H1 (cell line): Measurements from ENCODE around the gene SMIM1. TPM values are rescaled to one million over a fixed set of nuclear protein-coding genes. Genes with fewer than 3 reads are reported as not detected.
A peak's percentile ranks its signal among the peaks of the same experiment; 100 is the strongest.

Experiments
- ATF3 ChIP-seq: IDR thresholded peaks from 2 replicates; pipeline ENCODE4 v1.6.1; 2011; ENCODE audit warnings: low read depth, mild to moderate bottlenecking, low read length; ENCODE audit not compliant: insufficient read depth
- CHD7 ChIP-seq: fragments of 300-600 bp; sonication (generic); IDR thresholded peaks from 2 replicates; pipeline ENCODE4 v1.7.1; 2012; ENCODE audit warnings: low read length, moderate library complexity, mild to moderate bottlenecking, inconsistent platforms; ENCODE audit not compliant: insufficient replicate concordance
- CREB1 ChIP-seq: IDR thresholded peaks from 2 replicates; pipeline ENCODE4 v1.6.1; 2012; ENCODE audit warnings: inconsistent platforms
- NRF1 ChIP-seq: IDR thresholded peaks from 2 replicates; pipeline ENCODE4 v1.6.1; 2011; ENCODE audit warnings: mild to moderate bottlenecking, low read depth, low read length, improper control_type of control experiment
- POLR2A ChIP-seq, 2 experiments: IDR thresholded peaks; 1 replicate in 1 of 2; 2 replicates in 1 of 2; pipeline ENCODE4 v1.6.1; 2011; ENCODE audit warnings: low read depth in 2 of 2, low read length in 2 of 2, mild to moderate bottlenecking in 2 of 2; ENCODE audit errors: control extremely low read depth in 1 of 2
- RBBP5 ChIP-seq: IDR thresholded peaks from 2 replicates; pipeline ENCODE4 v1.7.1; 2012; ENCODE audit warnings: low read depth, mild to moderate bottlenecking, inconsistent platforms, low read length, moderate library complexity, borderline replicate concordance
- SP2 ChIP-seq: IDR thresholded peaks from 2 replicates; pipeline ENCODE4 v1.6.1; 2012; ENCODE audit warnings: mild to moderate bottlenecking, low read length, inconsistent platforms
- TCF12 ChIP-seq: IDR thresholded peaks from 2 replicates; pipeline ENCODE4 v1.6.1; 2011; ENCODE audit warnings: low read depth, mild to moderate bottlenecking, low read length
- polyA plus RNA-seq, 7 experiments: library from polyadenylated mRNA; depleted of rRNA in 3 of 7; stranded (reverse) in 5 of 7; unstranded in 2 of 7; fragments of >200 nt in 5 of 7; fragments of 200-250 nt in 2 of 7; gene quantifications; 1 replicate in 5 of 7; 2 replicates in 1 of 7; 4 replicates in 1 of 7; pipeline versions ENCODE4 v1.2.1 to v1.2.3, GENCODE V29; 2011 to 2013; ENCODE audit warnings: missing spikeins in 2 of 7, mixed read lengths in 2 of 7
- total RNA-seq: library from RNA; stranded (reverse); fragmentation: NEBNext Ultra II Directional; extraction: Animal tissue kit (Norgen Biotek cat#: 25700); gene quantifications from 2 replicates; pipeline ENCODE4 v1.2.1, GENCODE V29; 2021

Gene SMIM1
- total and polyA plus RNA-seq, 2 of the 8 experiments (the other 6 are each of a cell fraction or from before 2014, with no cell fraction given) = 7.7 to 9.7 TPM

- TF ChIP-seq CHD7 (no peak), CREB1 (no peak), TCF12 (no peak), NRF1 (no peak), ATF3 (no peak), POLR2A (IDR thresholded peaks at IDR 0.05; ENCODE audit: control extremely low read depth in 1 of 2, low read depth in 2 of 2, low read length in 2 of 2) (0 out of 3 replicates have a peak, but pooled peaks of 1 of the 2 experiments have one; percentile 22), RBBP5 (no peak), SP2 (no peak)
These were observed 38.5 kb upstream of the SMIM1 start (continued) for GRCh38 chr1:3733883-3734589.
